K562 (cell line): Measurements from ENCODE around the gene SRPX. TPM values are rescaled to one million over a fixed set of nuclear protein-coding genes. Genes with fewer than 3 reads are reported as not detected.

Experiments used
- ATAC-seq: fragments of 200-7000 bp; cut with Tn5 transposase; 3 replicates; pipeline ENCODE4 v1.9.1; 2020; ENCODE audit warnings: moderate library complexity
- BruUV-seq: library from RNA; stranded (reverse); fragments of 400-500 nt; replicated peaks from 2 replicates; lab custom pipeline; 2021; lab: Mats Ljungman, UMichigan
- CTCF ChIA-PET: fragments of 300-600 bp; formaldehyde crosslinking; extraction: SDS; loops from one replicate; lab custom pipeline; 2021; ENCODE audit warnings: low intra/inter-chr PET ratio; lab: Yijun Ruan, JAX
- POLR2A ChIA-PET: fragments of 300-600, 350-650 bp; sonication (Branson Sonifier 250); formaldehyde crosslinking; extraction: SDS; loops from one replicate; lab custom pipeline; 2021; ENCODE audit warnings: antibody characterized with exemption, inconsistent platforms; lab: Yijun Ruan, JAX
- DNase-seq, 4 experiments: peaks; one replicate each; pipeline versions ENCODE4 v3.0.0 to v3.0.0-alpha.2; 2011 to 2018; ENCODE audit warnings: low spot score in 3 of 4, mixed read lengths in 3 of 4; ENCODE audit errors: extremely low read depth in 1 of 4
- FAIRE-seq: peaks from 2 replicates; lab custom pipeline; 2011; peaks lifted over from hg19 to GRCh38; lab: Jason Lieb, UNC
- H2AFZ ChIP-seq: 2 replicates; pipeline ENCODE4 v1.6.0; 2011; ENCODE audit warnings: low read depth, low read length, control low read depth, inconsistent platforms
- H3K27ac ChIP-seq: fragments of 200-600 bp; 3 replicates; pipeline ENCODE4 v1.8.0; 2011; ENCODE audit warnings: low read depth, mild to moderate bottlenecking, control low read depth, inconsistent platforms, low read length, moderate library complexity, mixed read lengths; ENCODE audit errors: extremely low read depth
- H3K27me3 ChIP-seq, 2 experiments: fragments of 300-600 bp in 1 of 2; 2 replicates in 1 of 2; 3 replicates in 1 of 2; pipeline versions ENCODE4 v1.6.0 to v1.8.0; 2011; ENCODE audit warnings: inconsistent platforms in 2 of 2, low read length in 2 of 2, mild to moderate bottlenecking in 1 of 2, mixed read lengths in 1 of 2, moderate library complexity in 1 of 2; ENCODE audit not compliant: control insufficient read depth in 2 of 2, insufficient read depth in 2 of 2
- H3K36me3 ChIP-seq: fragments of 300-600 bp; 3 replicates; pipeline ENCODE4 v1.8.0; 2011; ENCODE audit warnings: mild to moderate bottlenecking, low read length, inconsistent platforms; ENCODE audit not compliant: control insufficient read depth, insufficient read depth
- H3K4me1 ChIP-seq, 2 experiments: fragments of 200-600 bp in 1 of 2; replicated peaks in 1 of 2; 2 replicates in 1 of 2; 3 replicates in 1 of 2; pipeline versions ENCODE4 v1.5.1 to v1.8.0; 2011; ENCODE audit warnings: inconsistent platforms in 2 of 2, low read length in 2 of 2, mild to moderate bottlenecking in 1 of 2, mixed read lengths in 1 of 2, moderate library complexity in 1 of 2; ENCODE audit not compliant: control insufficient read depth in 2 of 2, insufficient read depth in 2 of 2
- H3K4me2 ChIP-seq: 2 replicates; pipeline ENCODE4 v1.6.1; 2011; ENCODE audit warnings: low read length, control low read depth, inconsistent platforms, mixed read lengths; ENCODE audit not compliant: insufficient read depth
- H3K4me3 ChIP-seq: fragments of 200-600 bp; sonication (generic), shearing (Covaris generic); 2 replicates; pipeline ENCODE4 v1.5.1; 2016; ENCODE audit warnings: control low read depth, inconsistent platforms
- H3K79me2 ChIP-seq: fragments of 200-600 bp; 3 replicates; pipeline ENCODE4 v1.8.0; 2011; ENCODE audit warnings: low read length, inconsistent platforms; ENCODE audit not compliant: control insufficient read depth, insufficient read depth
- H3K9ac ChIP-seq, 2 experiments: 2 replicates each; pipeline versions ENCODE4 v1.6.0 to v1.6.1; 2011; ENCODE audit warnings: low read depth in 2 of 2, low read length in 2 of 2, control low read depth in 1 of 2, inconsistent platforms in 1 of 2, mild to moderate bottlenecking in 1 of 2, mixed read lengths in 1 of 2; ENCODE audit not compliant: insufficient read depth in 1 of 2
- H3K9me1 ChIP-seq: one replicate; pipeline ENCODE4 v1.6.0; 2011; ENCODE audit warnings: inconsistent platforms, mild to moderate bottlenecking, low read length, moderate library complexity; ENCODE audit not compliant: control insufficient read depth, insufficient read depth
- H3K9me3 ChIP-seq: replicated peaks from 2 replicates; pipeline ENCODE4 v1.5.1; 2011; ENCODE audit warnings: low read depth, low read length, inconsistent platforms; ENCODE audit not compliant: control insufficient read depth, insufficient read depth
- H4K20me1 ChIP-seq: replicated peaks from 2 replicates; pipeline ENCODE4 v1.6.1; 2011; ENCODE audit warnings: low read length, inconsistent platforms, mixed read lengths; ENCODE audit not compliant: control insufficient read depth, insufficient read depth
- CCAR2 ChIP-seq: fragments of 200-400 bp; formaldehyde crosslinking; IDR thresholded peaks from 2 replicates; pipeline ENCODE4 v1.6.1; 2017; ENCODE audit warnings: mild to moderate bottlenecking, low read depth, low read length
- COPS2 ChIP-seq: fragments of 450-650 bp; conservative IDR thresholded peaks from 2 replicates; pipeline ENCODE4 v1.6.1; 2016; ENCODE audit warnings: mild to moderate bottlenecking, moderate library complexity
- FOXK2 ChIP-seq, 2 experiments: fragments of 450-650 bp; IDR thresholded peaks in 1 of 2; conservative IDR thresholded peaks in 1 of 2; 2 replicates each; pipeline ENCODE4 v1.6.1; 2016; ENCODE audit warnings: low read depth in 2 of 2, mild to moderate bottlenecking in 1 of 2
- GABPA ChIP-seq: fragments of 200-800 bp; sonication (Bioruptor generic); conservative IDR thresholded peaks from 2 replicates; pipeline ENCODE4 v1.6.1; 2016; ENCODE audit warnings: low read depth, missing genetic modification characterization, missing compliant biosample characterization
- HDAC6 ChIP-seq: IDR thresholded peaks from 2 replicates; pipeline ENCODE4 v1.6.1; 2012; ENCODE audit warnings: low read depth, mild to moderate bottlenecking, control low read depth, inconsistent platforms, low read length, moderate library complexity
- HNRNPUL1 ChIP-seq: fragments of 200-400 bp; formaldehyde crosslinking; IDR thresholded peaks from 2 replicates; pipeline ENCODE4 v1.6.1; 2017; ENCODE audit warnings: low read length
- NFE2L1 ChIP-seq: fragments of 450-650 bp; IDR thresholded peaks from 2 replicates; pipeline ENCODE4 v1.6.1; 2016; ENCODE audit warnings: missing genetic modification characterization, low read depth, mild to moderate bottlenecking, missing compliant biosample characterization, moderate library complexity, borderline replicate concordance
- NFIC ChIP-seq: fragments of 450-650 bp; IDR thresholded peaks from 2 replicates; pipeline ENCODE4 v1.6.1; 2017; ENCODE audit warnings: mild to moderate bottlenecking, inconsistent platforms
- STAT5A ChIP-seq: IDR thresholded peaks from 2 replicates; pipeline ENCODE4 v1.6.1; 2012; ENCODE audit warnings: low read length, inconsistent platforms, borderline replicate concordance
- SUPT5H ChIP-seq: fragments of 450-650 bp; IDR thresholded peaks from 2 replicates; pipeline ENCODE4 v1.6.1; 2016
- ZNF354B ChIP-seq: fragments of 250-450 bp; sonication (Bioruptor Pico); IDR thresholded peaks from 2 replicates; pipeline ENCODE4 v1.4.0; 2020
- WGBS: fragments of 100-300 bp; shearing (Covaris generic); methylation state at CpG from one replicate; pipeline ENCODE4 v1.1.6; 2016; ENCODE audit warnings: low coverage, mixed read lengths; ENCODE audit not compliant: insufficient coverage; ENCODE audit errors: missing lambda C conversion rate; 5-methylcytosine and 5-hydroxymethylcytosine counted together
- in situ Hi-C: fragments of 300-500 bp; cut with MboI; formaldehyde crosslinking; loops from 4 replicates; pipeline ENCODE4 v1.15.0; 2018; ENCODE audit warnings: inconsistent platforms, mixed read lengths
- intact Hi-C: fragments of 100-400 bp; cut with micrococcal nuclease; formaldehyde crosslinking; loops from 2 replicates; pipeline ENCODE4 v1.14.2; 2022
- polyA plus RNA-seq, 8 experiments: library from polyadenylated mRNA; depleted of rRNA in 4 of 8; stranded (reverse) in 5 of 8; unstranded in 3 of 8; fragments of >200 nt; fragmentation: Nextera tagmentation in 2 of 8; fragmentation: Illumina TruSeq in 1 of 8; extraction: Ambion mirVana in 2 of 8; extraction: Trizol in 1 of 8; gene quantifications; 2 replicates each; pipeline versions ENCODE4 v1.2.1 to v1.2.3, GENCODE V29; 2011 to 2014; ENCODE audit warnings: inconsistent platforms in 1 of 8, missing spikeins in 1 of 8
- total RNA-seq, 7 experiments: library from RNA; depleted of rRNA in 6 of 7; stranded (reverse); fragments of >200 nt in 6 of 7; fragmentation: Illumina TruSeq in 2 of 7; extraction: Trizol in 2 of 7; gene quantifications; 2 replicates each; pipeline versions ENCODE4 v1.2.1 to v1.2.3, GENCODE V29; 2011 to 2021; ENCODE audit warnings: low replicate concordance in 1 of 7
- TF ChIP-seq, protein P1 (sequence below): fragments of 250-450 bp; sonication (Bioruptor Pico); IDR thresholded peaks from 2 replicates; pipeline ENCODE4 v1.8.0; 2022; ENCODE audit warnings: moderate library complexity, mild to moderate bottlenecking, inconsistent platforms
- TF ChIP-seq, protein P2 (sequence below): fragments of 450-650 bp; conservative IDR thresholded peaks from 2 replicates; pipeline ENCODE4 v1.6.1; 2016; ENCODE audit warnings: missing genetic modification characterization, low read depth, mild to moderate bottlenecking, missing compliant biosample characterization, moderate library complexity
- TF ChIP-seq, protein P3 (sequence below): fragments of 250-450 bp; sonication (Bioruptor Pico); IDR thresholded peaks from 2 replicates; pipeline ENCODE4 v1.8.0; 2022; ENCODE audit warnings: inconsistent platforms

The SRPX gene
- total and polyA plus RNA-seq, 9 of the 15 experiments (the other 6 are each of a cell fraction or from before 2014, with no cell fraction given) = 0.11 to 0.77 (median 0.38) TPM; not detected in 2

DNA sequence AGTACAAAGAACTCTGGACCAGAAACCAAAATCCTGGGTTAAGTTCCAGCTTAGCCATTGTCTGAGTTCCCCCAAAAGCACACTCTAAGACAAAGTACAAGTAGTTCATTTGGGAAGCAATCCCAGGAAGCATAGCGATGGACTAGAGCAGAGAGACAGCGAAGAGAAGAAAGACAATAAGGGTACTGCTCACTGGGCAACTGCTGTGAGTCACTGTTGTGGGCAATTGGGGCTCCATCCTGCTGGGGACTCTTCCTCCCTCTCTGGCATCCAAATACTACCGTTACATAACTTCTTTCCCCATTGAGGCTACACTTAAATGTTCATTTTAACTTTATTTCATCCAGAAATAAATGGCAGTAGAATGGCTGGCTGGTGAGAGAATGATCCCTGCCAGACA, 14.1 kb downstream of the SRPX start:
- TF ChIP-seq SUPT5H (no peak), CCAR2 (no peak)
- TF ChIP-seq, protein P1, sequence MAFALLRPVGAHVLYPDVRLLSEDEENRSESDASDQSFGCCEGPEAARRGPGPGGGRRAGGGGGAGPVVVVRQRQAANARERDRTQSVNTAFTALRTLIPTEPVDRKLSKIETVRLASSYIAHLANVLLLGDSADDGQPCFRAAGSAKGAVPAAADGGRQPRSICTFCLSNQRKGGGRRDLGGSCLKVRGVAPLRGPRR (CRISPR knock-in tag) = no peak
- TF ChIP-seq, all 486 proteins: peak for 0
- Histone ChIP-seq H3K9me1 (no peaks in the 10 kb centered on the region), H3K4me2 (no peak overlapping the region), H3K27ac (no peak overlapping the region), H3K9me3 (no peaks in the 10 kb centered on the region), H3K4me3 (no peak overlapping the region), H4K20me1 (no peaks in the 10 kb centered on the region), H3K36me3 (no peaks in the 10 kb centered on the region), H2AFZ (no peak overlapping the region), H3K27me3 (no peaks in the 10 kb centered on the region; a peak in 1 of 5 replicates), H3K4me1 (no peaks in the 10 kb centered on the region), H3K79me2 (no peaks in the 10 kb centered on the region), H3K9ac (no peak overlapping the region)
- BruUV-seq = no TSS peak
- ChIA-PET POLR2A (interaction anchor here (0.7 to 1.2 kb wide), 2 partner anchors 11 to 34 kb away, joined by 3 to 4 read pairs; no protein-coding TSS in a partner anchor), CTCF (no interaction called here)
- 0% methylated on average over 3 of the region's 3 CpGs for WGBS
- FAIRE-seq (no peak), ATAC-seq (no peak), DNase-seq (no peak)
- in situ Hi-C loops = no loop called here
- intact Hi-C loops = no loop called here

DNA sequence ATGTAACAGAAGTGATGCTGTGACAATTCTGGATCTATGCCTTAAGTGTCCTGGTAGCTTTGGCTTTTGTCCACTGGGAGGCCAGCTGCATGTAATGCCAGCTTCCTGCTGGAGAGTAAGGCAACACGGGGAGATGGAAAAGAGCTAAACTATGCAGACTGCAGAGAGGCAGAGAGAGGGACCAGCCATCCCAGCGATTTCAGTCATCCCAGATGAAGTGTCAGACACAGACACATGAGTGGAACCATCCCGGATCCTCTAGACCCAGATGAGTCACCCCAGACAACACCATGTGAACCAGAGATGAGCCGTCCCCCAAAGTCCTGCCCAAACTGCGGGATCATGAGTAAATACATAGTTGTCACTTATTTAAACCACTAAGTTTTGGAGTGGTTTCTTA, 14.6 kb downstream of the SRPX start:
- 0% methylated on average over 5 of the region's 5 CpGs for WGBS
- Histone ChIP-seq H3K4me2 (no peak overlapping the region), H3K79me2 (no peaks in the 10 kb centered on the region), H3K9me1 (no peaks in the 10 kb centered on the region), H3K4me1 (no peaks in the 10 kb centered on the region), H2AFZ (no peak overlapping the region), H3K27ac (no peak overlapping the region), H3K27me3 (no peaks in the 10 kb centered on the region; a peak in 1 of 5 replicates), H3K36me3 (no peaks in the 10 kb centered on the region), H4K20me1 (no peaks in the 10 kb centered on the region), H3K9ac (no peak overlapping the region), H3K4me3 (no peak overlapping the region), H3K9me3 (no peaks in the 10 kb centered on the region)
- ATAC-seq = no peak
- no peak for DNase-seq
- no TSS peak for BruUV-seq
- no peak for FAIRE-seq
- in situ Hi-C loops = no loop called here
- ChIA-PET CTCF (no interaction called here), POLR2A (interaction anchor here (0.7 kb wide), 1 partner anchor 34 kb away, joined by 4 read pairs; no protein-coding TSS in a partner anchor)
- intact Hi-C loops = no loop called here
- TF ChIP-seq, protein P2, sequence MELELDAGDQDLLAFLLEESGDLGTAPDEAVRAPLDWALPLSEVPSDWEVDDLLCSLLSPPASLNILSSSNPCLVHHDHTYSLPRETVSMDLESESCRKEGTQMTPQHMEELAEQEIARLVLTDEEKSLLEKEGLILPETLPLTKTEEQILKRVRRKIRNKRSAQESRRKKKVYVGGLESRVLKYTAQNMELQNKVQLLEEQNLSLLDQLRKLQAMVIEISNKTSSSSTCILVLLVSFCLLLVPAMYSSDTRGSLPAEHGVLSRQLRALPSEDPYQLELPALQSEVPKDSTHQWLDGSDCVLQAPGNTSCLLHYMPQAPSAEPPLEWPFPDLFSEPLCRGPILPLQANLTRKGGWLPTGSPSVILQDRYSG = no peak
- TF ChIP-seq COPS2 (no peak), STAT5A (no peak), NFE2L1 (no peak), HDAC6 (no peak), GABPA (no peak), ZNF354B (CRISPR knock-in tag) (no peak), HNRNPUL1 (no peak), NFIC (no peak), FOXK2 (conservative IDR thresholded peaks at IDR 0.05 in 1 of 2, IDR thresholded peaks at IDR 0.05 in 1 of 2; ENCODE audit: low read depth in 2 of 2) (no peak)
- TF ChIP-seq, protein P3, sequence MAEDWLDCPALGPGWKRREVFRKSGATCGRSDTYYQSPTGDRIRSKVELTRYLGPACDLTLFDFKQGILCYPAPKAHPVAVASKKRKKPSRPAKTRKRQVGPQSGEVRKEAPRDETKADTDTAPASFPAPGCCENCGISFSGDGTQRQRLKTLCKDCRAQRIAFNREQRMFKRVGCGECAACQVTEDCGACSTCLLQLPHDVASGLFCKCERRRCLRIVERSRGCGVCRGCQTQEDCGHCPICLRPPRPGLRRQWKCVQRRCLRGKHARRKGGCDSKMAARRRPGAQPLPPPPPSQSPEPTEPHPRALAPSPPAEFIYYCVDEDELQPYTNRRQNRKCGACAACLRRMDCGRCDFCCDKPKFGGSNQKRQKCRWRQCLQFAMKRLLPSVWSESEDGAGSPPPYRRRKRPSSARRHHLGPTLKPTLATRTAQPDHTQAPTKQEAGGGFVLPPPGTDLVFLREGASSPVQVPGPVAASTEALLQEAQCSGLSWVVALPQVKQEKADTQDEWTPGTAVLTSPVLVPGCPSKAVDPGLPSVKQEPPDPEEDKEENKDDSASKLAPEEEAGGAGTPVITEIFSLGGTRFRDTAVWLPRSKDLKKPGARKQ (CRISPR knock-in tag) = no peak
